Activated CD8-positive, alpha-beta memory T cell treated with anti-CD3 and anti-CD28 coated beads for 1 hour (primary cell): ENCODE measurements around the gene ACYP1.
"Not testable (repeated sequence)": the region's sequence is repeated elsewhere in the genome, so short reads cannot be mapped to it uniquely, and the experiment has no call there.

Source experiments
- DNase-seq, 2 donors: peaks; one replicate each; pipeline ENCODE4 v3.0.0-alpha.2; 2020; ENCODE audit warnings: low read depth in 1 of 2; ENCODE audit errors: extremely low read depth in 1 of 2

The ACYP1 gene

GRCh38 chr14:75069121-75069810, 5.4 kb upstream of the ACYP1 start, which contains the start of gene ZC2HC1C:
Gene ZC2HC1C, plus strand, starts transcription at chr14:75069641. Its CDS starts 933 bp downstream, at chr14:75070574.
- peak in 1 of 2 donors; percentile 27 for DNase-seq

- DNase-seq: no peak
Observed at GRCh38 chr14:75068294-75069120, 4.7 kb upstream of the ACYP1 start.

DNA sequence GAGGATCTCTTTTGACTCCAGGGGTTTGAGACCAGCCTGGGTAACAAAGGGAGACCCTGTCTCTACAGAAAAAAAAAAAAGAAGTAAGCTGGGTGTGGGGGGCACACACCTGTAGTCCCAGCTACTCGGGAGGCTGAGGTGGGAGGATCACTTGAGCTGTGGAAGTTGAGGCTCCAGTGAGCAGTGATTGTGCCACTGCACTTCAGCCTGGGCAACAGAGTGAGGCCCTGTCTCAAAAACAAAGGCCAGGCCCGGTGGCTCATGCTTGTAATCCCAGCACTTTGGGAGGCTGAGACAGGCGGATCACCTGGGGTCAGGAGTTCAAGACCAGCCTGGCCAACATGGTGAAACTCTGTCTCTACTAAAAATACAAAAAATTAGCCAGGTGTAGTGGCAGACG, 3.9 kb upstream of the ACYP1 start:
- not testable (repeated sequence) for DNase-seq

DNA sequence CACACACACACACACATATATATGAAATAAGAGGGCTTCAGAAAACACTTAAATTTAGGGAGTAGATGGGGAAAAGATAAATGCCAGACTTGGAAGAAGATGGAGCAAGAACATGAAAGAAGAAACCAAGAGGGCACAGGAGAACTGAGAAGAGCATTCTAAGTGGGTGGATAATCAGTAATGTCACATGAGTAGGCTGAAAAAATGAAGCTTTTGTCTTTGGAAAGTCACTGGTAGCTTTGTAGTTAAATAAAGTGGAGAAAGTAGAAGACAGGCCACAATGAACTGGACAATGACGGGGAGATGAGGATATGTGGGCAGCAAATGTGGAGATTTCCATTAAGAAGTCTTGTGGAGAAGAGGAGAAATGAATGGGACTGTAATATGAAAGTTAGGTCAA, 3.4 kb upstream of the ACYP1 start:
- DNase-seq: no peak

GRCh38 chr14:75066691-75067090, 2.9 kb upstream of the ACYP1 start:
- no peak for DNase-seq

- no peak for DNase-seq
Observed at GRCh38 chr14:75064205-75064567, 362 bp upstream of the ACYP1 start.

- no peak for DNase-seq
Observed at GRCh38 chr14:75063013-75063412, 811 bp downstream of the ACYP1 start.

- DNase-seq: no peak
Observed at GRCh38 chr14:75060420-75060819, 3.4 kb downstream of the ACYP1 start.

GRCh38 chr14:75059642-75060041, 4.2 kb downstream of the ACYP1 start:
- DNase-seq: no peak

DNA sequence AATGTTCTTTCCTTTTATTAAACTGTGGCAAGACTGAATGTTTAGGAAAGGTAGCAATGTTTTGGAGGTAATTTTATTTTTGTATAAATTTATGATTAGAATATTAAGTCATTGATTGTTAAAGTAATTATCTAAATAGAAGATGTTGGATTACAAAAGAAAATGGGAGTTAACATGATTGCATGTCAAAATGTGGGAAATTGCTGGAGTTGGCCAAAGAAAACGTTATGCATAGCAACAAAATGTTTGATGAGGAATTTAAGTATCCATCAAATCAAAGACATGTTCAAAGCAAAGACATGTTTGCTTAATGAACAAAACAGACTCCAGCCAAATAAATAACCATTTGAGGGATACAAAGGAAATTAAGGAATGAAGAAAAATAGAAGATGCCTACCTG, 9.4 kb downstream of the ACYP1 start:
- DNase-seq: no peak

- no peak for DNase-seq
Observed at GRCh38 chr14:75053396-75054291, 10.2 kb downstream of the ACYP1 start.

GRCh38 chr14:75051556-75051899, 12.3 kb downstream of the ACYP1 start:
- DNase-seq: no peak

DNA sequence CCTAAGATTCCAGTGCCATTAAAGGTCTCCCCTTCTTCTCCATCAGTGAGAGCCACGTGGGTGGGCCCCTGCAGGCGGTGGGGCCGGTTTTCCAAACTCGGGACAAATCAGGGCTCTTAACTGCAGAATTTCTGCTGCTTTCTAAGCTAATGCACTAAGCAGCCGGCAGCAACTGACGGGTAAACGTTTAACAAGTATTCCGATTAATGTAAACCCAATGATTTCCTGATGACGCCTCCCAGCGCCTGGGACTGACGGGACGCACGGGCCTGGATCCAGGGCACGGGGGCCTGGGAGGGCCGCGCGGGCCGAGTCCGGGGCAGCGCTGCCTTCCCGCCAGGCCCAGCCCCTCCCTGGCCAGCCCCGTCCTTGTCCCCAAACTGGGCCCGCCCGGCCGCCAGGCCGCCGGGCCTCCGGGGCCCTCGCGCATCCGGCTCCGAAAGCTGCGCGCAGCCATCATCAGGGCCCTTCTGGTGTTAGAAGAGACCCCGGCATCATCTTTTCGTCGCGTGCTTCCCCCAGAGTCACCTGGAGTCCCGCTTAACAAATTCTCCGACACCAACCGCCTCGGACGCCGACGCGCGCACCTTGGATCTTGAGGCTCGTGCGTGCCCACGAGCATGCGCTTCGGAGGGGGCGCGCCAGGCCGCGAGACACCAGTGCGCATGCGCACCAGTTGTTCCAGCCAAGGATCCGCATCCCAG, 12.8 kb downstream of the ACYP1 start, which contains the start of gene MLH3:
TSS of gene MLH3 (minus strand) at position 616 of the 704 bp plus-strand sequence. CDS start 1,812 bp downstream, outside the sequence.
- DNase-seq: peak; percentile 39 to 73

GRCh38 chr14:75049731-75050201, 14.1 kb downstream of the ACYP1 start:
- DNase-seq: no peak

DNA sequence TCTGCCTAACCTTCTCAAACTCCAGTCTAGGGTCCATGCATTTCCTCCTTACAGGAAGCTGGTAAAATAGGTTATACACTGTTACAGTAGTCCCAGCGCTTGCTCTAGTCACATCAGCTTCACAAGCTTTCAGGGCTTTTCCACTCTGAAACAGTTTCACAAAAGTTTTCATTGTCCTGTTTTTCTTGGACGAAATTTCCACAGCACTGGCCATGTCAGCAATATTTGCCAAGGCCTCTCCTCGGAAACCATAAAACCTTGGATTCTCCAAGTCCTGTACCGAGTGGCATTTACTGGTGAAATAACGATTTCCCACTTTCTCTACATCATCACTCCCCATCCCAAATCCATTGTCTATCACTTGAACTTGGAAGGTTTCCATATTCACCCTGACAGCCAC, 14.7 kb downstream of the ACYP1 start:
- DNase-seq: no peak

DNA sequence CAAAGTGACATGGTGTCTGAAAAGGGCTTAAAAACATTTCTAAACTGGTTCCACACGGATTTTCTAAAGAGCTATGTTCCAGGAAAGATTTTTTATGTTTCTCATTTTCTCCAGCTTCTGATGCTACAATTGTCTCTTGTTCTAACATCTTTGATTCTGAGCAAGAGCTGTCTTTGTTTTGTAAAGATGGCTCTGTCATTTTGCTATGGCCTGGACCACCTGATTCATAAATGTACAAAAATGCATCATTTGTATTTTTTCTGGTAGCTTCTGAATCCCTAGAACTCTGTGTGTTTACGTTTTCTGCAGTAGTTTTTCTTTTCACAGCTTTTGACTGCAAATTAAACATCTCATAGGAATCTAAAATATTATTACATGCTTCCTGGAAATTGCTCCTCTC, 15.7 kb downstream of the ACYP1 start:
- no peak for DNase-seq

DNA sequence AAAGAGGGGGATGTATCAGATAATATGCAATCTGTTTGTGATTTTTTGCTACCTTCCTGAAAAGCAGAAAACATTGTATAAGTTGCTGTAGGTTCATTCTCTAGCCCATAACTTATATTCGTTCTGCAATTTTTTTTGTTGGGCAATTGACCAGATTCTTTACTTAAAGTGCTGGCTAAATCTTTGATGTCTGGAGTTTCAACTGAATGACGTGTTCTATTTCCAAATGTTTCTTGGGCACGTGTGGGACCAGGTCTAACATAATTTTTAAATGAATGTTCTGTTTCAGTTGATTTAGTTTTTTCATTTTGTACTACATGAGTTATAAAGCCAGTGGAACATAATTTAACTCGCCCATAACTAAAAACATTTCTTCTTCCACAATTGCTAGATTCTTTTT, 16.3 kb downstream of the ACYP1 start:
- DNase-seq: no peak

GRCh38 chr14:75046899-75047298, 16.9 kb downstream of the ACYP1 start:
- DNase-seq: no peak

GRCh38 chr14:75046275-75046674, 17.5 kb downstream of the ACYP1 start:
- no peak for DNase-seq

- no peak for DNase-seq
Observed at GRCh38 chr14:75044752-75045151, 19.1 kb downstream of the ACYP1 start.
